H1 (cell line): ENCODE results near the gene GNLY. TPM values are rescaled to one million over a fixed set of nuclear protein-coding genes. Genes with fewer than 3 reads are reported as not detected.

Source experiments
- CTCF ChIA-PET: fragments of 300-600 bp; sonication (Branson Sonifier 250); formaldehyde crosslinking; loops from one replicate; lab custom pipeline; 2021; ENCODE audit not compliant: partially characterized antibody; lab: Charles Lee
- POLR2A ChIA-PET: fragments of 300-600 bp; sonication (Branson Sonifier 250); formaldehyde crosslinking; loops from one replicate; lab custom pipeline; 2021; ENCODE audit warnings: inconsistent platforms; ENCODE audit not compliant: partially characterized antibody; lab: Charles Lee
- DNase-seq, 2 experiments: peaks; one replicate each; pipeline versions ENCODE4 v3.0.0 to v3.0.0-alpha.2; 2010 to 2022; ENCODE audit warnings: low spot score in 2 of 2, low read depth in 1 of 2, mixed read lengths in 1 of 2
- FAIRE-seq: peaks from 2 replicates; lab custom pipeline; 2011; peaks lifted over from hg19 to GRCh38; lab: Jason Lieb, UNC
- H2AFZ ChIP-seq: 2 replicates; pipeline ENCODE4 v1.8.1; 2012; ENCODE audit warnings: low read length, inconsistent platforms
- H2AK5ac ChIP-seq: 2 replicates; pipeline ENCODE4 v1.6.1; 2013; ENCODE audit warnings: low read depth, low read length
- H2BK120ac ChIP-seq: replicated peaks from 2 replicates; pipeline ENCODE3; 2013; ENCODE audit warnings: low read depth, low read length, inconsistent platforms
- H2BK12ac ChIP-seq: 2 replicates; pipeline ENCODE4 v1.6.1; 2013; ENCODE audit warnings: low read depth, low read length
- H2BK15ac ChIP-seq: 2 replicates; pipeline ENCODE4 v1.6.1; 2013; ENCODE audit warnings: low read length
- H2BK20ac ChIP-seq: 2 replicates; pipeline ENCODE4 v1.6.1; 2013; ENCODE audit warnings: low read length
- H2BK5ac ChIP-seq: 2 replicates; pipeline ENCODE4 v1.6.1; 2013; ENCODE audit warnings: low read depth, low read length
- H3K14ac ChIP-seq: 2 replicates; pipeline ENCODE4 v1.6.1; 2013; ENCODE audit warnings: inconsistent platforms; ENCODE audit not compliant: insufficient read length
- H3K18ac ChIP-seq: 2 replicates; pipeline ENCODE4 v1.6.1; 2013; ENCODE audit warnings: low read length; ENCODE audit errors: extremely low read depth
- H3K23ac ChIP-seq: 2 replicates; pipeline ENCODE4 v1.6.1; 2013; ENCODE audit warnings: inconsistent platforms; ENCODE audit not compliant: insufficient read length
- H3K23me2 ChIP-seq: 2 replicates; pipeline ENCODE4 v1.6.1; 2013; ENCODE audit warnings: low read depth, low read length
- H3K27ac ChIP-seq: 2 replicates; pipeline ENCODE4 v1.6.1; 2011; ENCODE audit warnings: low read depth, low read length, inconsistent platforms
- H3K27me3 ChIP-seq, 4 experiments: replicated peaks in 1 of 4; 1 replicate in 1 of 4; 2 replicates in 3 of 4; pipeline versions ENCODE4 v1.6.1 to v1.8.1; 2011 to 2013; ENCODE audit warnings: low read length in 3 of 4, mild to moderate bottlenecking in 3 of 4, inconsistent platforms in 2 of 4, mixed read lengths in 2 of 4, moderate library complexity in 1 of 4; ENCODE audit not compliant: control insufficient read depth in 3 of 4, insufficient read depth in 3 of 4; ENCODE audit errors: extremely low read depth in 1 of 4
- H3K36me3 ChIP-seq, 4 experiments: 2 replicates each; pipeline versions ENCODE4 v1.6.1 to v1.8.1; 2011 to 2013; ENCODE audit warnings: mild to moderate bottlenecking in 4 of 4, low read length in 3 of 4, moderate library complexity in 2 of 4, control low read depth in 1 of 4, inconsistent platforms in 1 of 4; ENCODE audit not compliant: insufficient read depth in 4 of 4, control insufficient read depth in 2 of 4
- H3K4ac ChIP-seq: replicated peaks from 2 replicates; pipeline ENCODE3; 2013; ENCODE audit warnings: low read length, low read depth, mixed read lengths, inconsistent platforms; ENCODE audit not compliant: insufficient read length
- H3K4me1 ChIP-seq, 4 experiments: replicated peaks in 1 of 4; 1 replicate in 1 of 4; 2 replicates in 3 of 4; pipeline versions ENCODE4 v1.6.1 to v1.8.1; 2011 to 2013; ENCODE audit warnings: low read length in 3 of 4, inconsistent platforms in 2 of 4, mixed read lengths in 1 of 4; ENCODE audit not compliant: insufficient read depth in 4 of 4, control insufficient read depth in 3 of 4
- H3K4me2 ChIP-seq, 2 experiments: 2 replicates each; pipeline versions ENCODE4 v1.6.1 to v1.8.1; 2011 to 2013; ENCODE audit warnings: low read depth in 2 of 2, low read length in 2 of 2, control low read depth in 1 of 2, inconsistent platforms in 1 of 2, mild to moderate bottlenecking in 1 of 2; ENCODE audit not compliant: insufficient read depth in 1 of 2
- H3K4me3 ChIP-seq, 4 experiments: fragments of 200-600, 300-600 bp in 1 of 4; sonication (generic), shearing (Covaris generic), sonication (Bioruptor Twin) in 1 of 4; 2 replicates each; pipeline versions ENCODE4 v1.5.1 to v1.8.1; 2011 to 2016; ENCODE audit warnings: low read length in 4 of 4, low read depth in 3 of 4, control low read depth in 2 of 4, inconsistent platforms in 2 of 4, mild to moderate bottlenecking in 2 of 4, mixed read lengths in 1 of 4, moderate library complexity in 1 of 4; ENCODE audit not compliant: insufficient read depth in 2 of 4; ENCODE audit errors: extremely low read depth in 1 of 4
- H3K56ac ChIP-seq: replicated peaks from 2 replicates; pipeline ENCODE3; 2013; ENCODE audit warnings: low read depth, mild to moderate bottlenecking, mixed read lengths, low read length, inconsistent platforms; ENCODE audit not compliant: insufficient read length
- H3K79me1 ChIP-seq: 2 replicates; pipeline ENCODE4 v1.6.1; 2013; ENCODE audit warnings: low read depth, low read length, control low read depth
- H3K79me2 ChIP-seq, 2 experiments: 2 replicates each; pipeline versions ENCODE4 v1.6.1 to v1.8.1; 2012 to 2013; ENCODE audit warnings: low read length in 2 of 2, mild to moderate bottlenecking in 2 of 2, inconsistent platforms in 1 of 2; ENCODE audit not compliant: insufficient read depth in 2 of 2, control insufficient read depth in 1 of 2
- H3K9ac ChIP-seq, 4 experiments: replicated peaks in 1 of 4; 1 replicate in 1 of 4; 2 replicates in 3 of 4; pipeline versions ENCODE4 v1.6.1 to v1.8.1; 2011 to 2013; ENCODE audit warnings: low read depth in 3 of 4, low read length in 3 of 4, control low read depth in 2 of 4, mild to moderate bottlenecking in 2 of 4, moderate library complexity in 2 of 4, inconsistent platforms in 1 of 4; ENCODE audit errors: extremely low read depth in 1 of 4
- H3K9me3 ChIP-seq, 2 experiments: 2 replicates each; pipeline versions ENCODE4 v1.6.1 to v1.8.1; 2012 to 2013; ENCODE audit warnings: mild to moderate bottlenecking in 2 of 2, moderate library complexity in 2 of 2, control low read depth in 1 of 2, inconsistent platforms in 1 of 2, low read depth in 1 of 2, low read length in 1 of 2, mixed read lengths in 1 of 2; ENCODE audit not compliant: insufficient read depth in 2 of 2
- H4K20me1 ChIP-seq, 2 experiments: replicated peaks in 1 of 2; 2 replicates each; pipeline versions ENCODE3 to v1.8.1; 2011 to 2013; ENCODE audit warnings: inconsistent platforms in 2 of 2, low read length in 2 of 2, mild to moderate bottlenecking in 1 of 2; ENCODE audit not compliant: insufficient read depth in 2 of 2, control insufficient read depth in 1 of 2
- H4K5ac ChIP-seq: 2 replicates; pipeline ENCODE4 v1.6.1; 2013; ENCODE audit warnings: low read length, low read depth, mixed read lengths, inconsistent platforms; ENCODE audit not compliant: insufficient read length
- H4K8ac ChIP-seq: 2 replicates; pipeline ENCODE4 v1.8.0; 2013; ENCODE audit warnings: mild to moderate bottlenecking, moderate library complexity, low read length, inconsistent platforms; ENCODE audit not compliant: insufficient read depth; ENCODE audit errors: extremely low read depth
- H4K91ac ChIP-seq: replicated peaks from 2 replicates; pipeline ENCODE3; 2013; ENCODE audit warnings: low read length, mixed read lengths, inconsistent platforms; ENCODE audit not compliant: insufficient read length
- CBX5 ChIP-seq: fragments of 300-800, 300-1000 bp; sonication (generic); IDR thresholded peaks from 2 replicates; pipeline ENCODE4 v1.7.1; 2016; ENCODE audit warnings: antibody characterized with exemption, low read length, low read depth
- CBX8 ChIP-seq: fragments of 300-800, 300-1000 bp; sonication (generic); IDR thresholded peaks from 2 replicates; pipeline ENCODE4 v1.7.1; 2016; ENCODE audit warnings: low read depth, low read length, borderline replicate concordance
- CHD1 ChIP-seq: IDR thresholded peaks from 2 replicates; pipeline ENCODE4 v1.6.1; 2012; ENCODE audit warnings: low read depth, low read length, improper control_type of control experiment
- EP300 ChIP-seq, 2 experiments: IDR thresholded peaks; 1 replicate in 1 of 2; 2 replicates in 1 of 2; pipeline ENCODE4 v1.6.1; 2011 to 2012; ENCODE audit warnings: low read depth in 2 of 2, low read length in 2 of 2, mild to moderate bottlenecking in 2 of 2, borderline replicate concordance in 1 of 2, inconsistent platforms in 1 of 2, moderate library complexity in 1 of 2
- GABPA ChIP-seq: IDR thresholded peaks from 2 replicates; pipeline ENCODE4 v1.6.1; 2011; ENCODE audit warnings: mild to moderate bottlenecking, low read length, moderate library complexity, borderline replicate concordance; ENCODE audit not compliant: insufficient read depth
- NANOG ChIP-seq: IDR thresholded peaks from 2 replicates; pipeline ENCODE4 v1.6.1; 2011; ENCODE audit warnings: low read length, low read depth, mild to moderate bottlenecking, inconsistent platforms; ENCODE audit not compliant: insufficient read depth, poor library complexity, severe bottlenecking
- SIRT6 ChIP-seq: IDR thresholded peaks from one replicate; pipeline ENCODE4 v1.7.1; 2012; ENCODE audit warnings: low read length, inconsistent platforms
- SUZ12 ChIP-seq: fragments of 200-600 bp; sonication (generic); IDR thresholded peaks from 2 replicates; pipeline ENCODE4 v1.6.1; 2012; ENCODE audit warnings: mild to moderate bottlenecking, inconsistent platforms, low read length, moderate library complexity, mixed read lengths
- TAF7 ChIP-seq: optimal IDR thresholded peaks from 2 replicates; pipeline ENCODE3; 2011; ENCODE audit warnings: low read depth, mild to moderate bottlenecking, inconsistent platforms, low read length, moderate library complexity, borderline replicate concordance
- TBP ChIP-seq: IDR thresholded peaks from 2 replicates; pipeline ENCODE4 v1.6.1; 2011; ENCODE audit warnings: low read depth, low read length, improper control_type of control experiment
- TEAD4 ChIP-seq: IDR thresholded peaks from 2 replicates; pipeline ENCODE4 v1.6.1; 2012; ENCODE audit warnings: low read depth, low read length, inconsistent platforms, mixed read lengths
- USF2 ChIP-seq: IDR thresholded peaks from 2 replicates; pipeline ENCODE4 v1.6.1; 2011; ENCODE audit warnings: low read length, improper control_type of control experiment
- ZNF274 ChIP-seq: IDR thresholded peaks from 2 replicates; pipeline ENCODE4 v1.7.0; 2012; ENCODE audit warnings: low read length, borderline replicate concordance; ENCODE audit errors: extremely low read depth
- WGBS, 2 experiments: shearing (Covaris generic) in 1 of 2; methylation state at CpG; one replicate each; pipeline versions ENCODE4 v1.1.6 to v1.1.7; 2013 to 2015; ENCODE audit warnings: low lambda C conversion rate in 2 of 2, mixed read lengths in 2 of 2, inconsistent platforms in 1 of 2, low coverage in 1 of 2, missing lambda C conversion rate in 1 of 2; ENCODE audit not compliant: insufficient replicate concordance in 2 of 2, insufficient coverage in 1 of 2, insufficient read length in 1 of 2; ENCODE audit errors: extremely low coverage in 1 of 2, missing lambda C conversion rate in 1 of 2; 5-methylcytosine and 5-hydroxymethylcytosine counted together
- polyA plus RNA-seq, 7 experiments: library from polyadenylated mRNA; depleted of rRNA in 3 of 7; stranded (reverse) in 5 of 7; unstranded in 2 of 7; fragments of >200 nt in 5 of 7; fragments of 200-250 nt in 2 of 7; gene quantifications; 1 replicate in 5 of 7; 2 replicates in 1 of 7; 4 replicates in 1 of 7; pipeline versions ENCODE4 v1.2.1 to v1.2.3, GENCODE V29; 2011 to 2013; ENCODE audit warnings: missing spikeins in 2 of 7, mixed read lengths in 2 of 7
- total RNA-seq: library from RNA; stranded (reverse); fragmentation: NEBNext Ultra II Directional; extraction: Animal tissue kit (Norgen Biotek cat#: 25700); gene quantifications from 2 replicates; pipeline ENCODE4 v1.2.1, GENCODE V29; 2021

GNLY gene
- total and polyA plus RNA-seq, 2 of the 8 experiments (the other 6 are each of a cell fraction or from before 2014, with no cell fraction given), result 0.03 TPM; not detected in 1

DNA sequence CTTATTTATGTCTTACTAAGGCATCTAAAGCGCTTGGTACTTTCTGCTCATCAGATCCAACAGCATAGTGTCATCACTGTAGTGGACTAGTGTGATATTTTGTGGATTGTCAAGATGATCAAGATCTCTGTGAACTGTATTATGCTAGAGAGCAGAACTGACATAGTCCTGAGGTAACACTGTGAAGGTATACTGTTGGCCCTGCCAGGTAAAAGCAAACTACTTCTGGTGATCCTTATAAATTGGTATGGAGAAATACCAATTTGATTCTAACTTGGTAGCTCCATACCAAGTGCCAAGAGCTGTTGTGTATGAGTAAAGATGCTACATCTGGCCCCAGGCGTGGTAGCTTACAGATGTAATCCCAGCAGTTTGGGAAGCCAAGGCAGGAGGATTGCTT is 42.1 kb upstream of the GNLY start:
- Histone ChIP-seq H3K4me2 (no peak overlapping the region), H2AK5ac (no peak overlapping the region), H2BK5ac (no peak overlapping the region), H3K27ac (no peak overlapping the region), H3K14ac (no peak overlapping the region), H3K9me3 (no peaks in the 10 kb centered on the region), H3K79me2 (no peaks in the 10 kb centered on the region), H3K23ac (no peak overlapping the region), H4K8ac (no peak overlapping the region), H2BK15ac (no peak overlapping the region), H3K18ac (no peak overlapping the region), H3K4ac (no peak overlapping the region), H2BK12ac (no peak overlapping the region), H3K4me1 (0 out of 7 replicates have a peak, but pooled peaks cover 0 to 3% (median 0%) of the 10 kb centered on the region in 4 experiments), H2BK20ac (no peak overlapping the region), H2AFZ (no peak overlapping the region), H3K27me3 (no peaks in the 10 kb centered on the region), H3K4me3 (no peak overlapping the region), H3K79me1 (no peaks in the 10 kb centered on the region), H3K9ac (no peak overlapping the region), H4K5ac (no peak overlapping the region), H2BK120ac (no peak overlapping the region), H3K23me2 (0 out of 2 replicates have a peak, but pooled peaks cover 2% of the 10 kb centered on the region), H4K91ac (no peak overlapping the region), H3K36me3 (peaks cover 22 to 62% (median 36%) of the 10 kb centered on the region in 4 experiments), H4K20me1 (peaks cover 0 to 2% of the 10 kb centered on the region in 2 experiments), H3K56ac (no peak overlapping the region)
- no peak for DNase-seq
- ChIA-PET CTCF (interaction anchor here (0.7 to 8.4 kb wide), 5 partner anchors 8 to 57 kb away, joined by 3 to 69 read pairs (median 4); no protein-coding TSS in a partner anchor), POLR2A (interaction anchor here (1.8 kb wide), 2 partner anchors 11 to 24 kb away, joined by 3 to 4 read pairs; no protein-coding TSS in a partner anchor)
- no peak for FAIRE-seq
- WGBS, 2 experiments, result 90% methylated on average over 2 of the region's 2 CpGs; no CpG with 5 or more reads in 1 of the 2 experiments
- TF ChIP-seq CBX5 (no peak), SUZ12 (no peak), NANOG (no peak), CBX8 (no peak), GABPA (no peak), EP300 (IDR thresholded peaks at IDR 0.05; ENCODE audit: borderline replicate concordance in 1 of 2, low read depth in 2 of 2, low read length in 2 of 2) (no peak), TAF7 (no peak), TEAD4 (no peak), ZNF274 (no peak), CHD1 (no peak), TBP (no peak), USF2 (no peak), SIRT6 (no peak)
